Measurements from ENCODE around the gene CENPW. TPM values are rescaled to one million over a fixed set of nuclear protein-coding genes. Genes with fewer than 3 reads are reported as not detected.

CENPW gene
- total RNA-seq, 2 experiments from 2014 or later, result 65.8 to 66.5 TPM

GRCh38 chr6:126344181-126344580, 4.3 kb downstream of the CENPW start:
- H3K27me3 Mint-ChIP-seq, result no peaks in the 10 kb centered on the region
- no peaks in the 10 kb centered on the region for H3K36me3 Mint-ChIP-seq (ENCODE audit: low read depth)
- H3K9me3 Mint-ChIP-seq, result no peaks in the 10 kb centered on the region
- CTCF ChIA-PET, result no interaction called here
- ATAC-seq (no peak), DNase-seq (no peak)
- intact Hi-C loops (cut with micrococcal nuclease), result no loop called here
- TF ChIP-seq CTCF (IDR thresholded peaks at IDR 0.05), result no peak
- H3K4me1 Mint-ChIP-seq (ENCODE audit: low read depth), result peaks cover 11% of the 10 kb centered on the region
- no peak overlapping the region for H3K27ac Mint-ChIP-seq
- no peak overlapping the region for H3K4me3 Mint-ChIP-seq
- POLR2A ChIA-PET, result no interaction called here

- peaks cover 4% of the 10 kb centered on the region for H3K36me3 Mint-ChIP-seq (ENCODE audit: low read depth)
- POLR2A ChIA-PET, result interaction anchor here (0.5 kb wide), 1 partner anchor 289 kb away, joined by 3 read pairs; no protein-coding TSS in a partner anchor
- peaks cover 3% of the 10 kb centered on the region for H3K9me3 Mint-ChIP-seq
- CTCF ChIA-PET, result interaction anchor here (0.8 to 1.2 kb wide), 2 partner anchors 9 to 10 kb away, joined by 3 to 7 read pairs; no protein-coding TSS in a partner anchor
- no peak overlapping the region for H3K4me3 Mint-ChIP-seq
- TF ChIP-seq CTCF (IDR thresholded peaks at IDR 0.05), result no peak
- no peak overlapping the region for H3K27ac Mint-ChIP-seq
- DNase-seq (no peak), ATAC-seq (no peak)
- H3K4me1 Mint-ChIP-seq (ENCODE audit: low read depth), result no peaks in the 10 kb centered on the region
- intact Hi-C loops (cut with micrococcal nuclease), result no loop called here
- no peaks in the 10 kb centered on the region for H3K27me3 Mint-ChIP-seq
Measured at GRCh38 chr6:126351960-126352359, 12.0 kb downstream of the CENPW start.

GRCh38 chr6:126352514-126352913, 12.6 kb downstream of the CENPW start:
- DNase-seq, result no peak
- TF ChIP-seq CTCF (IDR thresholded peaks at IDR 0.05), result no peak
- Mint-ChIP-seq H3K4me1 (ENCODE audit: low read depth) (no peaks in the 10 kb centered on the region), H3K4me3 (no peak overlapping the region), H3K9me3 (peaks cover 5% of the 10 kb centered on the region), H3K27ac (no peak overlapping the region), H3K27me3 (no peaks in the 10 kb centered on the region), H3K36me3 (ENCODE audit: low read depth) (peaks cover 7% of the 10 kb centered on the region)
- ChIA-PET POLR2A (no interaction called here), CTCF (interaction anchor here (0.8 to 1.2 kb wide), 2 partner anchors 8 to 11 kb away, joined by 3 to 7 read pairs; no protein-coding TSS in a partner anchor)
- intact Hi-C loops (cut with micrococcal nuclease), result no loop called here
- no peak for ATAC-seq

GRCh38 chr6:126356526-126356925, 16.6 kb downstream of the CENPW start:
- no peaks in the 10 kb centered on the region for H3K4me1 Mint-ChIP-seq (ENCODE audit: low read depth)
- H3K9me3 Mint-ChIP-seq, result peaks cover 22% of the 10 kb centered on the region
- H3K27me3 Mint-ChIP-seq, result no peaks in the 10 kb centered on the region
- DNase-seq (no peak), ATAC-seq (no peak)
- H3K36me3 Mint-ChIP-seq (ENCODE audit: low read depth), result peaks cover 25% of the 10 kb centered on the region
- no peak for TF ChIP-seq CTCF (IDR thresholded peaks at IDR 0.05)
- POLR2A ChIA-PET, result no interaction called here
- CTCF ChIA-PET, result no interaction called here
- no peak overlapping the region for H3K27ac Mint-ChIP-seq
- intact Hi-C loops (cut with micrococcal nuclease), result no loop called here
- no peak overlapping the region for H3K4me3 Mint-ChIP-seq

GRCh38 chr6:126359936-126360537, 20.1 kb downstream of the CENPW start:
- no peak overlapping the region for H3K4me3 Mint-ChIP-seq
- intact Hi-C loops (cut with micrococcal nuclease), result no loop called here
- H3K9me3 Mint-ChIP-seq, result peaks cover 22% of the 10 kb centered on the region
- no peak overlapping the region for H3K27ac Mint-ChIP-seq
- no peaks in the 10 kb centered on the region for H3K27me3 Mint-ChIP-seq
- H3K36me3 Mint-ChIP-seq (ENCODE audit: low read depth), result peaks cover 25% of the 10 kb centered on the region
- ChIA-PET CTCF (interaction anchor here (1.4 to 1.5 kb wide), 3 partner anchors 8 to 20 kb away, joined by 3 to 7 read pairs (median 3); partner anchors contain the start of gene CENPW), POLR2A (no interaction called here)
- no peak for DNase-seq
- TF ChIP-seq CTCF (IDR thresholded peaks at IDR 0.05), result no peak
- ATAC-seq, result no peak
- H3K4me1 Mint-ChIP-seq (ENCODE audit: low read depth), result no peaks in the 10 kb centered on the region
